Inferior parietal cortex (tissue), 1 donor: Measurements from ENCODE around the gene ZNHIT2.
A peak's percentile ranks its signal among the peaks of the same experiment; 100 is the strongest.

Source experiments
- DNase-seq: peaks from one replicate; pipeline ENCODE4 v3.0.0-alpha.2; 2016; ENCODE audit errors: extremely low spot score

Gene ZNHIT2

DNA sequence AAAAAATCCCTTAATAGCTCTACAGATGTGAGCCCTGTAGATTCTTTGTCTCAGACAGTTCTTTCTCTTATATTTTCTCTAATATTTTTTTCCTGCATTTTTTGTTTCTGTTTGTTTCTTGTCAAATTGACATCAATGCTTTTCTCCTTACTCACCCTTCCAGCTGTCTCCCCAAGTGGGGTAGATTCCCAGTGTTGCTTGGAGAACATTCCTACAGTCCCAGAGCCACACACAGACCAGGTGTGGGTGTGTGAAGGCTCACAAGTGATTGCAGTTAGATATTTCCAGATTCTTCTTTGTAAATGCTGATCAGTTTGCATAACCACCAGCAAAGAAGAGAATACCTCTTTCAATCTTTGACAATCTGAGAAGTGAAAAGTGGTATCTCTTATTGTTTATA, 14.0 kb downstream of the ZNHIT2 start:
- DNase-seq, result no peak

DNA sequence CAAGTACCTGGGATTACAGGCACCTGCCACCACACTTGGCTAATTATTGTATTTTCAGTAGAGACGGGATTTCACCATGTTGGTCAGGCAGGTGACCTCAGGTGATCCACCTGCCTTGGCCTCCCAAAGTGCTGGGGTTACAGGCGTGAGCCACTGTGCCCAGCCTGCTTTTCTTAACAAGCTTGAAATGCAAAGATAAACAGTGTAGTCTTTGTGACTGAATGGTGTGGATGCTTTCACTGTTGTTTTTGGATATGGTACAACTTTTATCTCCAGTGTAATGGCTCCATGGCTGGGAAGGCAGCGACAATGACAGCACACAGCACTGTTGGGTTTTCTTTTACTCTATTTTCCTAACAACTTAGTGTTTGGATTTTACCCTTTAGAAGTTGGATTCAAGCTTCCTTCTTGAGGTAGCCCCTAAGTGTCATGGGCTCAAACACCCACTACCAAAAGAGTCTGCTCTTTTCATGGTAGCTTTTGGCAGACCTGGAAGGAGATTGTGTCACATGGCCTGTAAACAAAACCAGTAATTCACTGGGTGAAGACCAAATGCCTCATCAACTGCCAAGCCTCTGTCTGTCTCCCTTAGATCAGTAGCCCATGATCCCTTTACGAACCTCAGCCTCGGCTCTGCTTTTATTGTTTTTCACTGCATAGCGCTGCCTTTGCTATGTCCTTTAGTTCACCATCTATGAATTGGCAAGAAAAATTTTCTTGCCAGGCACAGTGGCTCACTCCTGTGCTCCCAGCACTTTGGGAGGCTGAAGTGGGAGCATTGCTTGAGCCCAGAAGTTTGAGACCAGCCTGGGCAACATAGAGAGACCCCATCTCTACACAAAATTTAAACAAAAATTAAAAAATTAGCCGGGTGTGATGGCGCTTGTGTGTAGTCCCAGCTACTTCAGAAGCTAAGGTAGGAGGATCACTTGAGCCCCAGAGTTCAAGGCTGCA, 15.1 kb downstream of the ZNHIT2 start:
- peak; percentile 66 for DNase-seq

DNA sequence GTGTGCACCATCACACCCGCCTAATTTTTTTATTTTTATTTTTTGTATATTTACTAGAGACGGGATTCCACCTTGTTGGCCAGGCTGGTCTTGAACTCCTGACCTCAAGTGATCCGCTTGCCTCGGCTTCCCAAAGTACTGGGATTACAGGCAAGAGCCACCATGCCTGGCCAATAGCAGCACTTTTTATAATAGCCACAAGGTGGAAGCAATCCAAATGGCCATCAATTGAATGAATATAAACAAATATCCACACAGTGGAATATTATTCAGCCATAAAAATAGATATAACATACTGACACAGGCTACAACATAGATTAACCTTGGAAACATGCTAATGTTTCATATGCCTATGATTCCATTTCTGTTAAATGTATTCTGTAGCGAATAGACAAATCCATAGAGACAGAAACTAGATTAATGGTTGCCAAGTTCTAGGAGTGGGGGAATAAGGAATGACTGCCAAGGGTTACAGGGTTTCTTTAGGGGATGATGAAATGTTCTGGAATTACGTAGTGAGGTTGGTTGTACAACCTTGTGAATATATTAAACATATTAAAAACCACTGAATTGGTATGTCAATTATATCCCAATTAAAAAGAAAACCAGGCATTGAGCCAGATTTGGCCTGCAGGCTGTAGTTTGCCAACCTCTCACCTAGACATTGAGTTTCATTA, 16.7 kb downstream of the ZNHIT2 start:
- DNase-seq, result no peak

DNA sequence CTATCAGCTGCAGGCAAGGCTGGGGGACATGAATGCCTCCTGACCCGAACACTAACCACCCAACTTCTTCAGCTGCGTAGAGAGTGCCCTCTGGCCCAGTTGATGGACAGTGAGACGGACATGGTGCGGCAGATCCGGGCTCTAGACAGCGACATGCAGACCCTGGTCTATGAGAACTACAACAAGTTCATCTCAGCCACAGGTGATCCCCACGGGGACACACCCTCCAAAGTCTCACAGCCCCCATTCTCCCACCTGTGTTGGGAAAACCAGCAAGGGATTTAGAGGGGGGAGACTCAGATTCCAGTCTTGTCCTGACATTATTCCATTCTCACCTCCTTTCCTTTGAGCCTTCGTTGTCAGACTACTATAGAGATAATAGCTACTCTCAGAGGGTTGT, 20.6 kb downstream of the ZNHIT2 start:
- DNase-seq, result no peak

DNA sequence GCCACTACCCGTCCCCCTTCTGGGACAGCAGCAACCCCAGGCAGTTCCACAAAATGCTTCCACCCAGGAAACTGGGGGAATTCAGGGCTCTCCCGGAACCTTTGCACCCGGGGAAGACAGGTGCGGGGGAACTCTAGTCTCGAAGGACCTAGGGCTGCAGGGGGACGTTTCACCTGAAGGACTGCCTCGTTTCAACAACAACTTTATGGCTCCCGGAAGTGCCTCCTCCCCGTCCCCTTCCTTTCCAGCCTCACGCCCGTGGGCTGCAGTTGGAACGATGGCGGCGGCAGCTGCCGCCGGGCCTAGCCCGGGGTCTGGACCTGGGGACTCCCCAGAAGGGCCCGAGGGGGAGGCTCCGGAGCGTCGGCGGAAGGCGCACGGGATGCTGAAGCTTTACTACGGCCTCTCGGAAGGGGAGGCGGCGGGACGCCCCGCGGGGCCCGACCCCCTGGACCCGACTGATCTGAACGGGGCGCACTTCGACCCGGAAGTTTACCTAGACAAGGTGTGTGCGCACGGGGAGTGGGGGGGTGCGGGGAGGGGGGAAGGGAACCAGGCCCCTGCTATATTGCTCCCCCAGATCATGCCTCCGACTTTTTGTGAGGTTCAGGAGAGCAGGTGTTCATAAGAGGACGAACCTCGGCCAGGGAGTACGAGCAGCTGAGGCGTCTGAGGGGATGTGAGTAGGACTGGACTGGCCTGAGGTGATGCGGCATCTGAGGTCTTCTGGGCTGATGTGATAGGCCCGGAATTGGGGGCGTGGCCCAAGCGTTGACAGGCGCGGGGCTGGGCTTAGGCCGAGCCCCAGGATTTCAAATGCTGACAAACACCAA, 21.3 kb downstream of the ZNHIT2 start, which contains the start of gene VPS51:
Gene VPS51, plus strand, starts transcription at position 241 of the 833 bp plus-strand sequence. Its CDS starts 37 bp downstream, at position 278.
- DNase-seq, result peak; percentile 89

DNA sequence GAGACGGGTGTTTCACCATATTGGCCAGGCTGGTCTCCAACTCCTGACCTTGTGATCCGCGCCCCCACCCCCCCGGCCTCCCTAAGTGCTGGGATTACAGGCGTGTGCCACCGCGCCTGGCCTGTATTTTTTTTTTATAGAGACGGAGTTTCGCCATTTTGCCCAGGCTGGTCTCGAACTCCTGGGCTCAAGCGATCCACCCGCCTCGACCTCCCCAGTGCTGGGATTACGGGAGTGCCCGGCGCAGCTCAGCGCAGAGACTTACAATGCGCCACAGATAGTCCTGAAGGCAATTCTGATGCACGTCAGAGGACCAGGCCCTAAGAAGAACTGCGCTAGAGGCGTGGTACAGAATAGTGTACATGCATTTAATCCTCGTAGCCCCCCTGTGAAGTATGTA, 22.1 kb downstream of the ZNHIT2 start:
- DNase-seq, result no peak

DNA sequence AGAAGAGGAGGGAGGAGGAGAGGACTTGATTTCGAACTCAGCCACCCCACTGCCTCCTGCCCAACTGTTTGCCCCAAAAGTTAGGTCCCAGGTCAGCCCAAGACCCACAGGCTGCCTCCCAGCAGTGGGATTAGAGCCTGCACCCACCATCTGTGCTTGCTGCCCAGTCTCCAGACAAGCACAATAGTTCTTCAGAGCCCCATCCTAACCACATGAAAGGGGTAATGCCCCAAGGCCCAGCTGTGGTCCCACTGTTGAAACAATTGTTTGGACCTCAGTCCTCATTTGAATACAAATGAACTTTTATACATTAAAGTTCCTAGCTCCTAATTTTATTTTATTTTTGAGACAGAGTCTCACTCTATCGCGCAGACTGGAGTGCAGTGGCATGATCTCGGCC, 26.9 kb downstream of the ZNHIT2 start:
- peak; percentile 34 for DNase-seq

DNA sequence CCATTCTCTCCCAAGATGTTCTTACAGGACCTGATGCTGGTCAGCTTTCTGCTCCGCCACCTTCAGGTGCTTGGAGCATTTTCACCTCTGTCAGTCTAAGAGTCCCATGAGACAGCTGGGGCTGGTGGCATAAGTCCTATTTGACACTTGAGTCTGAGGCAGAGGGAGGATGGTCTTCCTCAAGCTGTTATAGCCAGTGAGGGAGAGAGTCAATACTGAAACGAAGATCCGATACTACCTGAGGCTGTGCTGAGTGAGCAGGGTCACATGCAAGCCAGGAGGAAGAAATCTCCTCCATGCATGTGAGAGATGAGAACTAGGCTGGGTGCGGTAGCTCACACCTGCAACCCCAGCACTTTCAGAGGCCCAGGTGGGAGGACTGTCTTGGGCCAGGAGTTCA, 27.9 kb downstream of the ZNHIT2 start:
- DNase-seq, result no peak

DNA sequence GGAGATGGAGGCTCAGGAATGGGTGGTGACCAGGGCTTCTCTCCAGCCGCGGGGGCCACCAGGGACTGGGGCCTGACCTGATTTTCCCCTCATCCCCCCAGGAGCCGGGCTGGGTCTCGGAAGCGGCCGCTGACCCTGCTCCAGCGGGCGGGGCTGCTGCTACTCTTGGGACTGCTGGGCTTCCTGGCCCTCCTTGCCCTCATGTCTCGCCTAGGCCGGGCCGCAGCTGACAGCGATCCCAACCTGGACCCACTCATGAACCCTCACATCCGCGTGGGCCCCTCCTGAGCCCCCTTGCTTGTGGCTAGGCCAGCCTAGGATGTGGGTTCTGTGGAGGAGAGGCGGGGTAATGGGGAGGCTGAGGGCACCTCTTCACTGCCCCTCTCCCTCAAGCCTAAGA, 29.7 kb downstream of the ZNHIT2 start:
- no peak for DNase-seq

DNA sequence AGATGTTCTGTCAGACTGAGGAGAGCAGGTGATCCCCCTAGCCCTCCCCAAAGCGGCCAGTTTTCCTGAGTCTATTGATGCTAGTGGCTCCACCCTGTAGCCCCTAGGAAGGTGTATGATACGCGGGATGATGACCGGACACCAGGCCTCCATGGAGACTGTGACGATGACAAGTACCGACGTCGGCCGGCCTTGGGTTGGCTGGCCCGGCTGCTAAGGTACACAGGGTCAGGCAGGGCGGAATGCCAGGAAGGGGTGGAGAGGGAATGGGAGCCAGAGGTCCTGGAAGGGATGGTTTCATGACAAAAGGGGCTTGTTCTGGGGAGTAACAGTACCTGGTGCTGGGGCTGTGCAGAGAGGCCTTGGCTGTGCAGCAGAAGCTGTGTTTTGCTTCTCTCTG, 30.3 kb downstream of the ZNHIT2 start:
- no peak for DNase-seq

DNA sequence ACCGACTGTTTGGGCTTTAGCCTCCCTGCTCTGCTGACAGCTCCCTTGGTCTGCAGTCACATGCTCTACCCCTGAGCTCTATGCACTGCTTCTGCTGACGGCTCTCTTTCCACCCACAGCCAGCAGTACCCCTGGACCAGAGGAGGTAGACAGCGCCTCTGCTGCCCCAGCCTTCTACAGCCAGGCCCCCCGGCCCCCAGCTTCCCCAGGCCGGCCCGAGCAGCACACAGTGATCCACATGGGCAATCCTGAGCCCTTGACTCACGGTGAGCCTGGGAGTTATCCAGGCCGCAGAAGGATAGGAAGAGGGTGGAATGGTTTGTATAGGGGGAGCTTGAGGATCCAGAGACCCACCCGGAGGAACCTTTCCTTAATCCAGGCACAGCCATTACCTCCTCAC, 30.7 kb downstream of the ZNHIT2 start:
- no peak for DNase-seq

DNA sequence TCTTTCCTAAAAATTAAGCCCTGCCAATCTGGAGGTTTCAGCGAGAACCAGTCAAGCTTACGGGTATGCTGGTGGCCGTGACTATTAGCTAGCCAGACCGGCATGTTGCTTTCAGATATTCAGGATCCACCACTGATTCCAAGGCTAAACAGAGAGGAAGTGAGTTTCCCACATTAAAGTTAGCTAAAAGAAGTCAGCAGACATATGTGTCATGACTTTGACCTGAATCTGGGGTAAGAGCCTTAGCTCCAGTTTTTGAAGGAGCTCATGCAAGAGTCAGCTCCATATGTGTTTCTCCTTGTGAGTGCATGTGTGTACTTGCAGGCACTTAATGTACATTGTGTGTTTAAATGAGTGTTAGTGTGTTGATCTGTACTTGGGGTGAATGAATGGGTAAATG, 32.1 kb downstream of the ZNHIT2 start:
- DNase-seq, result no peak

DNA sequence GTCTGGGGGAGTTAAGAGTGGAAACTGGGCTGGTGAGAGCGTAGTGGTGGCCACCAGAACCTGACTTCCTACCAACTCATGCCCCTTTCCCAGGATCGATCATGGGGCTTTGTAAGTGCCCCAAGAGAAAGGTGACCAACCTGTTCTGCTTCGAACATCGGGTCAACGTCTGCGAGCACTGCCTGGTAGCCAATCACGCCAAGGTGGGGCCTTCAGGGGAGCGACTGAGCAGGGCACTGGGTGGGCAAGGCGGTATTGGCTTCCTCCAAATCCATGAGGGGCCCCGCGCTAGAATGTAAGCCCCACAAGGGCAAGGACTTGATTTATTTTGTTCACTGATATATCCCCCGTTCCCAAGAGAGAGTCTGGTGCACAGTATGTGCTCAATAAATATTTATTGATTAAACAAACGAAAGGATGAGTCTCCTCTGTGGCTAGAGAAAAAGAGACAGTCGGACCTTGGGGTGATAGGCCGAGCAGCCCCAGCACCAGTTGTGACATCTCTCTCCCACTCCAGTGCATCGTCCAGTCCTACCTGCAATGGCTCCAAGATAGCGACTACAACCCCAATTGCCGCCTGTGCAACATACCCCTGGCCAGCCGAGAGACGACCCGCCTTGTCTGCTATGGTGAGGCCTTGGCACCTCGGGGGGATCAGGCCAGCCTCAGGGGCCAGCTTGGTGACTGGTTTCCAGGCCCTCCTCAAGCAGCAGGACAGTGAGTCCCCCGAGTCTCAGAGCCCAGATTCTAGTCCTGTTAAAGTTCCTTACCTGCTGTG, 32.7 kb downstream of the ZNHIT2 start:
- no peak for DNase-seq

DNA sequence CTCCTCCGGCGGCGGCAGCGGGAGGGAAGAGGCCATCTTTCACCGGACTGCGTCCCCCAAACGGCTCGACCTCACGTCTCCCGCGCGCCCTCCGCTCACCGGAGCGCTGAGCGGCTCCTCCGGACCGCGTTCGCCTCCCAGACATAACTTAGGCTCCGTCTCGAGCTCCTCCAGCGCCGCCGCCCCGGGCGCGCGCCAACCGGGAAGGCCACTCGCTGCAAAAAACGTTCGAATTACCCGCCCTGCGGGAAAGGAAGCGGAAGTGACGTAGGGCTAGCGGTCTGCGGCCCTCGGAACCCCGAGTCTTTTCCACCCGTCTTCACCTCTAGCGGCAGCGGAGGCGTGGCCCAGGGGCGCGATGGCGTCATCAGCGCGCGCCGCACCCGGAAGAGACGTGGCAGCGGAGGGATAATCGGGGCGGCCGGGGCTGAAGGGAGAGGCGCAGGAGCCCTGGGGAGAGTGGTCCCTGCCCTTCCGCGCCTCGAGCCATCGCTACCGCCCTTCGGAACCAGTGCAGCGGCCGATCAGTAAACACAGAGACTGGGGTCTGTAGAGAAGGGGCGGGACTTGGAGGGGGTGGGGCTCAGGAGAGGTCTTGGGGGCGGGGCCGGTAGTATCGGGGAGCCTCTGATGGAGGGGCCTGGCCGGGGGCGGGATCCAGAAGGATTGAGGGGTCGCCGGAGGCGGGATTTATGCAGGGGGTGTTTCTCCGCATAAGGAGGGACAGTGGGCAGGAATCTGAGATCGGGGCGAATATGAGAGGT, 33.5 kb downstream of the ZNHIT2 start, which contains the start of the genes CDCA5 and ZFPL1:
Gene CDCA5, minus strand, starts transcription at position 207 of the 764 bp plus-strand sequence. Its CDS starts 62 bp downstream, at position 145.
Gene ZFPL1, plus strand, starts transcription at position 389 of the 764 bp plus-strand sequence. CDS start 477 bp downstream, outside the sequence.
- peak; percentile 98 for DNase-seq

DNA sequence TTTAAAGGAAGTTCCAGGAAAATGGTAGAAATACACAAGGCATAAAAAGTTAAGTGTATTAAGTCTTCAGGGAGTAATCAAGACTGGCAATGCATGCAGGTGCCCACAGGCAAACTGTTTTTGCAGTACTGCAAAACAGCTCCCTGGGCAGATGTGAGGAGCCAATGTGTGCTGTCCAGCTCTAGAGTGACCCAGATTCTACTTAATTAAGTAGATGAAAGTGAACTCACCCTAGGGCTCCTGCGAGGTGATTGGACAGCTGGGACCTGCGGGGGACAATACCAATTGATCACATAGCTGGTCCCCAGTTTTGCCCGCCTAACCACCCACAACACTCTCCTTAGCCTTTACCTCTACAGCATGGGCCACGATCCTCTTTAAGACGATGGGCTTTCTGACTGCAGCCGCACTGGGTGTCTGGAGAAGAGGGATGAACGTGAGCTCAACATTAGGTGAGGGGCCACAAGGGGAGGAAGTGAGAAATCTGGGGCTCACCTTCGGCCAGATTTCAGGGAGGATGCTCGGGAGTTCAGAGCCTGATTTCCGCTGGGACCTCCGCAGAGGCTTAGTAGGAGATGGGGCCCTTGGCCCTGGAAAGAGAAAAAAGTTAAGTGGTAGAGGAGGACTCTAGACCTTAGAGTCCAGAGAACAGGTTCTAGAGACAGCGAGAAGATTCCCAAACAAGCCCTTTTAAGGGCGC, 34.2 kb downstream of the ZNHIT2 start:
- DNase-seq, result no peak

DNA sequence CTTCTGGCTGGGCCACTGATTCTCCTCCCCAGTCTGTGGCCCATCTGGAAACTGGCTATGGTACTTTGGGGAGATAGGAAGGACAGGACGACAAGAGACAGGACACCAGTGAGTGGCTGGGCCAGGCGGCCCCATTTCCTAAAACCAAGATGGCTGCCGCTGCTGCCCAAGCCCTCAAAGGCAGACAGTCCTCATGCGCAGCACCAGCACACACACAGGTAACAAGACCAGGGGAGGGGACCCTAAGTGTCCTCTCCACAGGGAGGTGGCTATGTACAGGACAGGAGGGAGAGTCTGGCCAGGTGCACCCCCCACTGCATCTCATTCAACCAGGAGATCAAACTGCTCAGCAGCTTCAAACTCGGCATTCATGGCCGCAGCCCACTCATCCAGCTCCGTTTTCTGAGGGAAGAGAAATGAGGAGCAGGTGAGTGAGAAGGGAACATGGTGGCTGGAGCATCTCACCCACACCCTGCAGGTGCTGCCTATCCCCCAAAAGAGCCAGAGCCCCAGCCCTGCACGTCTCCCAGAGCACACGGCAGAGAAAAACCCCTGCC, 38.6 kb downstream of the ZNHIT2 start:
- DNase-seq, result no peak

DNA sequence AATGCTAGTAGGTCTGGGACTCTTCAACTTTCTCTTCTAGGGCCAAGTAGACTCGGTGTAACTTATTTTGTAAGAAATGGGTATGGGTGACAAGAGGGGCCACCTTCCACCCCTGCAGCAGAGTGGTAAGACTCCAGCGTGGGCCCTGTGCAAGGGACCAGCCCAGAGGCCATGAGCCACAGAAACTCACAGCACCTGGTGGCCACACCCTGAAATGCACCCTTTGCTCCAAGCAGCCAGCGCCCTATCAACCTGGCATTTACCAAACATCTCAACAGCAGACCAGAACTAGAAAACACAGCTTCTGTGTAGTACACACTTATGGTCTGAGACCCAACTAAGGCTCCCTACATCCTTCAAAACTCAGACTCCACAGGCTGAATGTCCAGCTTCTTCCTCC, 39.4 kb downstream of the ZNHIT2 start:
- DNase-seq, result no peak

DNA sequence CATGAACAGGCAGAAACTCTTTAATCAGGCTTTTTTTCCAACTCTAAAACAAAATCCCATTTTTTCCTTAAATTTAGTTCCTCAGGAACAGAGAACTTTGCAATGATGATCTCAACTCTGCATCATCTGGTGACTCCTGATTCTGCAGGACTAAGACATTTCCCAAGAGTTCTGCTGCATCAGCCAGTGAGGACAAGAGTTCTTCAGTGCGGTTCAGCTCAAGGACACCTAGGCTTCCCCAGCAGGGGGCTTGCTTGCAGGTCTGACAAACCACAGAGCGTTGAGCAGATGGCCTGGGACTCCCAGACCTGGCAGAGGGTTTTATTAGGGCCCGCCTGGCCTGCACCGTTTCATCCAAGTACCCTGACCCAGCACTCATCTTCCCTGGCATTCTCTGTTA, 40.0 kb downstream of the ZNHIT2 start:
- DNase-seq, result no peak

DNA sequence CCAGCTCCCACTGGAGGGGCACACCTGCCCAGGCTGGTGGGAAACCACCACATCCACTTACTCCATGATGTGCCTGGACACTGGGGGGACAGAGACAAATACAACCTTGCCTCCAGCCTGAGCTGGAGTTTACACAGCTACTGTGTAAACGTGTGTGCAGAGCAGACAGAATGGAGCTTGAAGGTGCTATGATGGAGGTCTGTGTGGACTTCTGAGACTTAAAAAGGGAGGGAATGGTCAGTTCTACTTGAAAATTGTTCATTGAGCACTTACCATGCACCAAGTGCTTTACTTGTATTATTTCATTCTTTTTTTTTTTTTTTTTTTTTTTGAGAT, 44.9 kb downstream of the ZNHIT2 start:
- no peak for DNase-seq
